HL-60 (cell line): ENCODE data around the gene CDK3.

Source experiments
- CTCF ChIP-seq: IDR thresholded peaks from one replicate; pipeline ENCODE4 v1.5.1; 2011; ENCODE audit warnings: low read length, control low read depth, inconsistent platforms; ENCODE audit not compliant: insufficient read depth
- GABPA ChIP-seq: IDR thresholded peaks from 2 replicates; pipeline ENCODE4 v1.6.1; 2012; ENCODE audit warnings: low read depth
- POLR2AphosphoS5 ChIP-seq: IDR thresholded peaks from 2 replicates; pipeline ENCODE4 v1.6.1; 2012; ENCODE audit warnings: low read depth
- REST ChIP-seq: IDR thresholded peaks from 2 replicates; pipeline ENCODE4 v1.6.1; 2012; ENCODE audit warnings: low read depth; ENCODE audit not compliant: insufficient replicate concordance
- SPI1 ChIP-seq: IDR thresholded peaks from 2 replicates; pipeline ENCODE4 v1.6.1; 2012; ENCODE audit warnings: low read depth, mild to moderate bottlenecking, borderline replicate concordance

- TF ChIP-seq CTCF (no peak), POLR2AphosphoS5 (no peak), REST (no peak), SPI1 (no peak), GABPA (no peak)
Measured at GRCh38 chr17:75994802-75995370, 5.8 kb upstream of the CDK3 start.
